Myocyte (in vitro differentiated cells): ENCODE data around the gene TIRAP. TPM values are rescaled to one million over a fixed set of nuclear protein-coding genes. Genes with fewer than 3 reads are reported as not detected.
A peak's percentile ranks its signal among the peaks of the same experiment; 100 is the strongest.
"Not testable (repeated sequence)": the region's sequence is repeated elsewhere in the genome, so short reads cannot be mapped to it uniquely, and the experiment has no call there.

ENCODE experiments used
- DNase-seq: peaks from one replicate; pipeline ENCODE4 v3.0.0-alpha.2; 2012; ENCODE audit warnings: low read depth
- total RNA-seq: library from RNA; depleted of rRNA; stranded (reverse); fragments of >200 nt; gene quantifications from 2 replicates; pipeline ENCODE4 v1.2.3, GENCODE V29; 2014

The TIRAP gene
- total RNA-seq, 1 donor from 2014 or later = 3.7 TPM

GRCh38 chr11:126282361-126282735 lies 545 bp upstream of the TIRAP start:
- DNase-seq = peak; percentile 68

- peak; percentile 95 for DNase-seq
Observed at GRCh38 chr11:126284829-126285228, 1.9 kb downstream of the TIRAP start.

GRCh38 chr11:126288237-126288636 lies 5.3 kb downstream of the TIRAP start:
- no peak for DNase-seq

- DNase-seq = no peak
Observed at GRCh38 chr11:126290887-126291286, 8.0 kb downstream of the TIRAP start.

GRCh38 chr11:126293726-126294125 lies 10.8 kb downstream of the TIRAP start:
- no peak for DNase-seq

GRCh38 chr11:126297004-126297403 lies 14.1 kb downstream of the TIRAP start:
- DNase-seq = no peak

- peak; percentile 89 for DNase-seq
Observed at GRCh38 chr11:126303623-126304456, 20.9 kb downstream of the TIRAP start, which contains the start of gene DCPS. Gene DCPS, plus strand, starts transcription at chr11:126304060. Its CDS starts 21 bp downstream, at chr11:126304081.

GRCh38 chr11:126304457-126305075 lies 21.7 kb downstream of the TIRAP start:
- DNase-seq = no peak

GRCh38 chr11:126305699-126306098 lies 22.8 kb downstream of the TIRAP start:
- no peak for DNase-seq

GRCh38 chr11:126307706-126308105 lies 24.8 kb downstream of the TIRAP start:
- peak; percentile 66 for DNase-seq

GRCh38 chr11:126308271-126308671 lies 25.4 kb downstream of the TIRAP start:
- DNase-seq = peak; percentile 93

GRCh38 chr11:126308771-126309170 lies 25.9 kb downstream of the TIRAP start:
- not testable (repeated sequence) for DNase-seq

GRCh38 chr11:126310200-126310991 lies 27.5 kb downstream of the TIRAP start:
- DNase-seq = peak; percentile 89

GRCh38 chr11:126310992-126311310 lies 28.1 kb downstream of the TIRAP start:
- peak; percentile 19 for DNase-seq

- no peak for DNase-seq
Observed at GRCh38 chr11:126311401-126312291, 28.8 kb downstream of the TIRAP start.

- no peak for DNase-seq
Observed at GRCh38 chr11:126312961-126313360, 30.1 kb downstream of the TIRAP start.

GRCh38 chr11:126313826-126314225 lies 30.9 kb downstream of the TIRAP start:
- DNase-seq = no peak

- no peak for DNase-seq
Observed at GRCh38 chr11:126317432-126317755, 34.5 kb downstream of the TIRAP start.

GRCh38 chr11:126317756-126318573 lies 35.1 kb downstream of the TIRAP start:
- DNase-seq = peak; percentile 73
